GM18909 (cell line): ENCODE measurements around the gene OR2V2.
"Not testable (repeated sequence)": the region's sequence is repeated elsewhere in the genome, so short reads cannot be mapped to it uniquely, and the experiment has no call there.

Experiments used
- ATAC-seq: cut with Tn5 transposase; IDR thresholded peaks from one replicate; pipeline ENCODE4 v1.9.1; 2021; ENCODE audit warnings: mild to moderate bottlenecking; ENCODE audit not compliant: unreplicated experiment, poor library complexity

OR2V2 gene

GRCh38 chr5:181146927-181147636, at the start of gene OR2V2:
OR2V2 (plus strand) TSS chr5:181147586; CDS start chr5:181154943, 7,357 bp downstream.
- ATAC-seq: not testable (repeated sequence)

- ATAC-seq: not testable (repeated sequence)
These were observed 49.5 kb upstream of the OR2V2 start for GRCh38 chr5:181097759-181098491.

- ATAC-seq: no peak
These were observed 48.4 kb upstream of the OR2V2 start for GRCh38 chr5:181098762-181099601.

- no peak for ATAC-seq
These were observed 47.7 kb upstream of the OR2V2 start for GRCh38 chr5:181099602-181100086.

GRCh38 chr5:181100121-181100875, 47.1 kb upstream of the OR2V2 start:
- no peak for ATAC-seq

- not testable (repeated sequence) for ATAC-seq
These were observed 46.2 kb upstream of the OR2V2 start for GRCh38 chr5:181101030-181101641.

GRCh38 chr5:181101930-181102674, 45.3 kb upstream of the OR2V2 start:
- not testable (repeated sequence) for ATAC-seq

- not testable (repeated sequence) for ATAC-seq
These were observed 43.2 kb upstream of the OR2V2 start for GRCh38 chr5:181104259-181104568.

- ATAC-seq: not testable (repeated sequence)
These were observed 42.6 kb upstream of the OR2V2 start for GRCh38 chr5:181104606-181105390.

GRCh38 chr5:181105391-181106025, 41.9 kb upstream of the OR2V2 start:
- ATAC-seq: no peak

- no peak for ATAC-seq
These were observed 39.7 kb upstream of the OR2V2 start for GRCh38 chr5:181107699-181108098.

GRCh38 chr5:181108578-181109165, 38.7 kb upstream of the OR2V2 start:
- ATAC-seq: no peak

- no peak for ATAC-seq
These were observed 37.8 kb upstream of the OR2V2 start for GRCh38 chr5:181109489-181110013.

- no peak for ATAC-seq
These were observed 36.4 kb upstream of the OR2V2 start for GRCh38 chr5:181111010-181111409.

GRCh38 chr5:181112476-181112875, 34.9 kb upstream of the OR2V2 start:
- ATAC-seq: no peak

GRCh38 chr5:181113572-181113971, 33.8 kb upstream of the OR2V2 start:
- not testable (repeated sequence) for ATAC-seq

- ATAC-seq: no peak
These were observed 33.0 kb upstream of the OR2V2 start for GRCh38 chr5:181114284-181114843.
